IPS-18c (cell line): ENCODE measurements around the gene SLC35F3.
"Not testable (repeated sequence)": the region's sequence is repeated elsewhere in the genome, so short reads cannot be mapped to it uniquely, and the experiment has no call there.

Experiments used
- H3K4me3 ChIP-seq: 2 replicates; pipeline ENCODE4 v1.7.0; 2013; ENCODE audit warnings: low read depth, mild to moderate bottlenecking, low read length, moderate library complexity; ENCODE audit not compliant: insufficient read depth
- H3K9me3 ChIP-seq: one replicate; pipeline ENCODE4 v1.6.1; 2013; ENCODE audit warnings: mild to moderate bottlenecking, low read length, moderate library complexity; ENCODE audit not compliant: control insufficient read depth, insufficient read depth

Gene SLC35F3

DNA sequence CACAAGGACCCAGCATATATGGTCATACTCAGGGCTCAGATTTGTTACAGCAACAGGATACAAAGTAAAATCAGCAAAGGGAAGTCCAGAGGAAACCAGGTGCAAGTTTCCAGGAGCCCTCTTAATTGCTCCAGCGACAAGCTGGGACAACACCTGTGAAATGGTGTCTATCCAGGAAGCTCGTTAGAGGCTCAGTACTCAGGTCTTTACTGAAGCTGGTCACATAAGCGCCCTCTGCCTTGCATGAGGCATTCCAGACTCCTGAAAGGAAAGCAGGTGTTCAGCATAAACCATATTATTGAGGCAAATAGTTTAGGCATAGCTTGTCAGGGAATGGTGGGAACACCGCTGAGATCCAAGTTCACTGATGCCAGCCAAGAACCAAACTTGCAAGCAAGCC lies 231.0 kb downstream of the SLC35F3 start:
- no peaks in the 10 kb centered on the region for H3K9me3 ChIP-seq
- no peak overlapping the region for H3K4me3 ChIP-seq

DNA sequence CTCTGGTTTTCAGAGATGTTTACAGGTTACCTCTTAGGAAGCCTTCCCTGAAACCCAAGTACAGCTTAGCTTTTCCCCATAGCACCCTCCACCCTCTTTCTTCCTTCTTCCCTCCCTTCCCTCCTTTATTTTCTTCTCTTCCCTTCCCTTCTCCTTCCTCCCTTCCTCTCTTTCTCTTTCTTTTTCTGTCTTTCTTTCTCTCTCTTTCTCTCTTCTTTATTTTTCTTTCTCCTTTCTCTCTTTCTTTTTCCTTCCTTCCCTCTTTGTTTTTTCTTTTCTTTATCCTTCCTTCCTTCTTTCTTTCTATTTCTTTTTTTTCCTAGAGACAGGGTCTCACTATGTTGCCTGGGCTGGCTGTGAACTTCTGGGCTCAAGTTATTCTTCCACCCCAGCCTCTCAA lies 231.6 kb downstream of the SLC35F3 start:
- no peak overlapping the region for H3K4me3 ChIP-seq

DNA sequence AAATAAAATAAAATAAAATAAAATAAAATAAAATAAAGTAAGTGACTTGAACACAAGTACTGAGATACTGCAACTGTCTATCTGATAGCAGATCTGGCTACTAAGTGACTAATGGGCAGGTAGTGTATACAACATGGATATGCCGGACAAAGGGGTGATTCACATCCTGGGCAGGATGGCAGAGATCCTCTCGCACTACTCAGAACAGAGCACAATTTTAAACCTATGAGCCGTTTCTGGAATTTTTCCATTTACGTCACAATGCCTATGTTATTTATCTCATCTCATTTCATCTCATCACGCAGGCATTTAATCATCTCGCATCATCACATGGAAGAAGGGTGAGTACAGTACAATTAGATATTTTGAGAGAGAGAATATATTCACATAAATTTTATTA lies 235.5 kb downstream of the SLC35F3 start:
- no peaks in the 10 kb centered on the region for H3K9me3 ChIP-seq
- H3K4me3 ChIP-seq, result no peak overlapping the region

More for the DNA sequence above, 231.6 kb downstream of the SLC35F3 start:
- H3K9me3 ChIP-seq, result no peaks in the 10 kb centered on the region

DNA sequence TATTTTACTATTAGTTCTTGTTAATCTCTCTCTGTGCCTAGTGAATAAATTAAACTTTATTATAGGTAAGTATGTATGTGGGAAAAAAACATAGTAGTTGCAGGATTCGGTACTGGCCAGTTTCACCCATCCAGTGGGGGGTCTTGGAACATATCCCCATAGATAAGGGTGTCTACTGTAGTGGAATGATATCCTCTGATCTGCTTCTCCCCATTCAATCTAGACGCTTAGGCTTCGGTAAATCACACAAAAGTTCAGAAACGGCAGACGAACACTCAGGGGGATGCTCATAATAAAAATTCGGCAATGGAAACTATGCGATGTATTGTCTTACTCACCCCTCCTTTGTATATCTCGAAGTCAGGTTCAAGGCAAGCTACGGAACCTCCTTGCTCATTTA lies 235.9 kb downstream of the SLC35F3 start:
- no peaks in the 10 kb centered on the region for H3K9me3 ChIP-seq
- H3K4me3 ChIP-seq, result no peak overlapping the region

DNA sequence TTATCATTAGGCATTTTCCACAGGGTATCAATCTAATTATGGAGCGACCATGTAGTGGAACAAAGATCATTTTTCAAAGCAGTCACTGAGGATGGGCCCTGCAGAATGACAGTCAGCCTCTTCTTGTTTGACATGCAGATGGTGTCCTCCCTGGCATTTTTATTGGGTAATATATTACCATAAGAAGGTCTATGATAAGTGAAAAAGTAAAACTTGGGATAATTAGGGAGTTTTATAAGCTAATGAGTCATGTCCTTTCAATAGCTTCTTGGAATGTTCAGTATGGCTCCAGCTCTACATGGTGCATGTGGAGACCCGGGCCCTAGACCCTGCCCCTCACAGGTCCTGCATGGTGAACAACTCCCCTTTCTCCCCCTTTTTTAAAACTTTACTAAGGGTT lies 236.5 kb downstream of the SLC35F3 start:
- H3K9me3 ChIP-seq, result no peaks in the 10 kb centered on the region
- H3K4me3 ChIP-seq, result no peak overlapping the region

DNA sequence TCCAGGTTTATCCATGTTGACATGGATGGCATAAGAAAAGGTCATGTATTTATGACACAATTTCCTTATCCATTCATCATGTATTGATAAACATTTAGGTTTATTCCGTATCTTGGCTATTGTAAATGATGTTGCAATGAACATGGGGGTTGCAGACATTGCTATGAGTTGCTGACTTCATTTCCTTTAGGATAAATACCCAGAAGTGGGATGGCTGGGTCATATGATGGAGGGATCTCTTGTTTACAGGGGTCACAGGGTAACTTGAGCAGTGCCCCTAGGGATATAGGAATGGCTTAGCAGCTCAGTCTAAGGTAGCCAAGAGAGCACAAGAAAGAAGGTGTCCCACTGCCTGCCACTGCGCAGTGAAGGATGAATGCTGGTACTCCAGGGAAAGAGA lies 239.2 kb downstream of the SLC35F3 start:
- Histone ChIP-seq H3K4me3 (no peak overlapping the region), H3K9me3 (no peaks in the 10 kb centered on the region)

DNA sequence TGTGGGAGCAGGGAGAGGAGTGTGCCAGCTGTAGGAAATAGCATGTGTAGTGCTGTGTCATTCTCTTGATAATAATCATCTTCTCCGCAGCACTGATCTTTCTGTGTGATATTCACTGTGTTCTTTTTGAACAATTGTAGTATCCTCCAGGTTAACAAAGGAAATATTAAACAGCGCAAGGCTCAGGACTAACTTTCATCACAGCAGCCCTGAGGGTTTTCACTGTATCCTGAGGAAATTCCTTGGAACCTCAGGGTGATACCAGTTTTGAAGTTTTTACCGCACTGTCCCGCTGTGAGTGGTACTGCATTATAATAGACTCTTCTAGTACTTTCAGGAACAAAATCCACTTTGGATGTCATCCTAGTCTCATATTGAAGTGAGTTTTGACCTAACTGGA lies 240.4 kb downstream of the SLC35F3 start:
- H3K9me3 ChIP-seq, result no peaks in the 10 kb centered on the region
- H3K4me3 ChIP-seq, result no peak overlapping the region

DNA sequence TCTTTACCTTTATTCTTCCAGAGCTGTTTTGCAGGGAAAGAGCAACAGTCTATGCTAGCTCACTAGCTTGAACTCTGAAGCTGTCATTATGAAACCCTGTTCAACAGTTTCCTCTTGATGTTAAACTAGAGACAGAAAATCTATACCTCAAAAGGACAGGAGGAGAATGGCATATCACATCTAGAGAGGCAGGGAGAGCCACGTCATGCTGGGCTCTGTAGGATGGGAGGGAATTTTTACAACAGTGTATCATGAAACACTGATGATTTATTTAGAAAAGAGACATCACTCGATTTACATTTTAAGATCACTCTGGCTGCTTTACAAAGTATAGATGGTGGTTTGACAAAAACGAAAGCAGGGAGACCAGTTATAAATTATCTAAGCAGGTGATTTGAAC lies 243.9 kb downstream of the SLC35F3 start:
- no peak overlapping the region for H3K4me3 ChIP-seq

DNA sequence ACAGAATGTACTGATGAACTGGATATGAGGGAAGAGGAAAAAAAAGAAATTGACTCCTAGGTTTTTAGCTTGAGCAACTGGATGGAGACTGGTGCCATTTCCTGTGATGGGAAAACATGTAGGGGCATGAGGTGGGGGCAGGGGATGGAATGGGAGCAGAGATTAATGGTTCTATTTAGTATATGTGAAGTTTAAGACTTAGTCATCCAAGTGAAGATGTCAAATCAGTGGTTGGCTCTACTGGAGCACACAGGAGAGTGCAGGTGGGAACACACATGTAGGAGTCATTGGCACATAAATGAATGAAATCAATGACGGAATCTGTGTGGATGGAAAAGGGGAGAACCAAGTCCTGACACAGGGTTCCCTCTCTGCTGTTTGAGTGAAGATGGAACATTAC lies 244.3 kb downstream of the SLC35F3 start:
- Histone ChIP-seq H3K4me3 (no peak overlapping the region), H3K9me3 (no peaks in the 10 kb centered on the region)

More for the DNA sequence above, 243.9 kb downstream of the SLC35F3 start:
- H3K9me3 ChIP-seq, result no peaks in the 10 kb centered on the region

DNA sequence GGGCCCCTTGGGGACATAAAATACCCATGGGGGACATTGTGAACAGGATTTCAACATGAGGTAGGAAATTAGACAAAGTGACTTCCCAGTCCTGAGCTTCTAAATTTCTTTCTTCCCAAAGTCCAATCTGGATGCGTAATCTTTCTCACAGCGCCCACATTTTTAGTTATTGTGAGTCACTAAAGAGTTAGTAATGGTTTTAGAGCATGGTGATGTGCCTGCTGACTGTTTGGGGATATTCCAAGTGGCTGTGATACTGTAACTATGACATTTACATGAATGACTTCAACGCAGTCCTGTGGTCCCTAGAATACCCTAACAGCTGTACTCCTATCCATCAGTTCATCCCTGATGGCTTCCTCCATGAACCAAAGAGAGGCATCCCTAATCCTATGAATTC lies 244.7 kb downstream of the SLC35F3 start:
- Histone ChIP-seq H3K9me3 (no peaks in the 10 kb centered on the region), H3K4me3 (no peak overlapping the region)

DNA sequence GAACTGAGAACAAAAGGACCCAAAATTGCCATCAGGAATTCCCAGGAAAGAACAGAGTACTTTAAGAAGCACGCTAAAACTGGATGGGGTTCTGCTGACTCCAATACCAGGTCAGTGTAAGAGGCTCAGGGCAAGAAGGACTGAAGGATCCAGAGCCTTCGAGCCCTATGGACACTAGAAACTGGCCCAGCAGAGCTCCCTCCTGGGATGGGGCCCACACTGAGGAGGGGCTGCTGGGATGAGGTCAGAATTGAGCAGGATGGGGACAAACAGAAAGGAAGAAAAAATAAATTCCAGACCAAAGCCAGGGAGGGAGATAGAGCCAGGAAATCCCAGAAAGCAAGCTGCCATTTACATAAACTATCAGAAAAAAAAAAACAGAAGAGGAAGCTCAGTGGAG lies 246.4 kb downstream of the SLC35F3 start:
- Histone ChIP-seq H3K9me3 (no peaks in the 10 kb centered on the region), H3K4me3 (no peak overlapping the region)

DNA sequence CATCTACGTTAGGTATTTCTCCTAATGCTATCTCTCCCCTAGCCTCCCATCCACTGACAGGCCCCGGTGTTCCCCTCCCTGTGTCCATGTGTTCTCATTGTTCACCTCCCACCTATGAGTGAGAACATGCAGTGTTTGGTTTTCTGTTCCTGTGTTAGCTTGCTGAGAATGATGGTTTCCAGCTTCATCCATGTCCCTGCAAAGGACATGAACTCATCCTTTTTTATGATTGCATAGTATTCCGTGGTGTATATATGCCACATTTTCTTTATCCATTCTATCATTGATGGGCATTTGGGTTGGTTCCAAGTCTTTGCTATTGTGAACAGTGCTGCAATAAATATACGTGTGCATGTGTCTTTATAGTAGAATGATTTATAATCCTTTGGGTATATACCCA lies 247.9 kb downstream of the SLC35F3 start:
- H3K4me3 ChIP-seq, H3K9me3 ChIP-seq: not testable (repeated sequence)

DNA sequence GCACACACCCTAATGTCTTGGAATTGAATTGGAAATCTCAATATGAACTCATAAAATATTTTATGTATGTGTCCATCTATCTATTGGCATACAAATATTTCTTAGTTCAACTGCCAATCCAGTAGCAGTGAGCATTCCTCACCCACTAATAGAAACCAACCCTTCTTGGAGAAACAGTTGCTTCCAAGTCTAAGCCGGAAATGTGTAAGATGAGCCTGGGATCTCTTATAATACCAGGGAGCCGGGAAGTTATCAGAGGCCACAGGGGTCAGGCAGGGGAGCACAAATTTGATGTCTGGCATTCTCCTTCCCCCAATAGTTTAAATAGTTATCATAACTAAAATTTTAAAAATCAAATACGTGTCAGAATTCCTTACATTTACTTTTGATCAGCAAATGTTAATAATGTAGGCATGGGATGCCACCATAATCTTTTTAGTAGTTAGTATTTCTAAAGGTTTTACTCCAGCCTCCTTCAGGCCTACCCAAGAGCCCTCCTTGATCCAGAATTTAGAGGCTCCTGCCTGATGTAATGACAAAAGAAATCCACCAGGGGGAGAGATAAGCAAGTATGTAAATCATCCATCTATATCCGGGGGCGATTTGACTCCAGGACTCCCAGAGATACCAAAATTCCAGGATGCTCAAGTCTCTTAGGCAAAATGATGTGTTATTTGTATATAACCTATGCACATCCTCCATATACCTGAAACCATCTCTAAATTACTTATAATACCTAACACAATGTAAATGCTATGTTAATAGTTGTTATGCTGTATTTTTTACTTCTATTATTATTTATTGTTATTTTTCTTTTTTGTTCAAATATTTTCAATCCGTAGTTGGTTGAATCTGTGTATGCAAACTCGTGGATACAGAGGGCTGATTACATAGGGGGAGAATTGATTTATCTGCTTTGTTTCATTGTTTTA lies 250.1 kb downstream of the SLC35F3 start:
- H3K4me3 ChIP-seq, result no peak overlapping the region
- H3K9me3 ChIP-seq, result no peaks in the 10 kb centered on the region

DNA sequence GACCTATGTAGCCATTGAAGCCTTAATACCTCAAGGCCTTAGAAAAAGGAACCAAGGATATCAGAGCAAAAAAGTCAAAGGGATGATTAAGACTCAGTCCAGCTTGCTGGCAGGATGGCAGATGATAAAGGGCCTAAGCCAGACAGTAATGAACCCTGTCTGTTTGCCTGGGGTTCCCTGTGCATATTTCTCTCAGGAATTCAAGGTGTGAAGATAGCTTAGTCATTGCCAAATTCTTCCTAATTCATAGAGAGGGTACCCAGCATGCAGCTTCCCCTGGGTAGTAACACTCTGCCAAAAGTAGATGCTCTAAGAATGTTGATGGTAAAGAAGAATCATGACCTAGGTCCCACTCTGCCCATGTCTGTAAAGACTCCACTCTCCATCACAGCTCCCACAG lies 258.2 kb downstream of the SLC35F3 start:
- Histone ChIP-seq H3K4me3 (no peak overlapping the region), H3K9me3 (no peaks in the 10 kb centered on the region)

DNA sequence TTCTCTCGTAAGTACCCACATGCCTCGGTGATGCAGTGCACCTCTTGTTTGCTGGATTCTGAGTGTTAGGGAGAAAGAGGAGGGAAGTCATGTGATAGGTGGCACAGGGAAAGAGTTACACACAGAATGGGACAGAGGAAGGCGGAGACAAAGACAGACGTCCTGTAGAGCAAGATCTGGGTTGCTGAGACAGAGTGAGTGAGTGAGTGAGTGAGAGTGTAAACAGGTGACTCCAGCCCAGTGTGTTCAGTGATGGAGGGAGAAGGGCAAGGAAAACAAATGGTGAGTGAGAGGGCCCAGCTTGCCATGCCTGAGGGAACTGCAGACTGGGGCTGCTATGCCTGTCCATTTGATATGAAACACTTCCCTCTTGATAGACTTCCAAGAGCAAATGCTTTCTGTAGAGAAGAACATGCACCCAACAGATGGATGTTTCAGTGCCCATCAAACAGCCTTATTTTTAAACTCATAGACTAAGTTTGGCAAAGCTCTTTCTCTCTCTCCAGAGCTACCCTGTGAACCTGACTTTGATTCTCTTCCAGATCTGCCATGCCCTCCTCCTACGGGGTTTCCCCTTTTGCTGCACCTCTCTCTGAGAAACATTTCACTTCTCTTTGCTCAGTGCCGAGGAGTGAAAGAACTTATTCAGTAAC lies 258.9 kb downstream of the SLC35F3 start:
- no peak overlapping the region for H3K4me3 ChIP-seq
- H3K9me3 ChIP-seq, result no peaks in the 10 kb centered on the region

DNA sequence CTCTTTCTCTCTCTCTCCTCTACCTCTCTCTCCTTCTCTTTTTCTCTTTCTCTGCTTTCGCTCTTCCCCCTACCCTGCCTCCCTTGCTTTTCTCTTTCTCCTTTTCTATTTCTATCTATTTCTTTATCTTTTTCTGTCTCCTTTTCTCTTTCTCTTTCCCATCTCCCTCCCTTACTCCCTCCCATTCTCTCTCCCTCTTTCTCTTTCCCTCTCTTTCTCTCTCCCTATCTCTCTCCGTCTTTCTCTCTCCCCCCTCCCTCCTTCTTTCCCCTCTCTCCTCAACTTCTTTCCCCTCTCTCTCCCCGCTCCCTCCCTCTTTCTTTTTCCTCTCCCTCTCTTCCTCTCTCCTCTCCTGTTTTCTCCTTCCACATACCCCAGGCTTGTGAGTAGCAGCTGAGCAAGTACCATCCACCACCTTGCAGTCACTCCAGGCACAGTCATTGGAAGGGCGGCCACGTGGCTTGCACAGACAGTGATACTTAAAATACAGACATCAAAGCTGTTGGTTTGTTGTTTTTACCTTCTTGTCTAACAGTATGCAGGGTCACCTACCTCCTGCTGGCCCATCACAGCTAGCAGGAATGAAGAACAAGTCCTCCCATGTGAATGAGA lies 259.7 kb downstream of the SLC35F3 start:
- Histone ChIP-seq H3K9me3 (no peaks in the 10 kb centered on the region), H3K4me3 (no peak overlapping the region)

DNA sequence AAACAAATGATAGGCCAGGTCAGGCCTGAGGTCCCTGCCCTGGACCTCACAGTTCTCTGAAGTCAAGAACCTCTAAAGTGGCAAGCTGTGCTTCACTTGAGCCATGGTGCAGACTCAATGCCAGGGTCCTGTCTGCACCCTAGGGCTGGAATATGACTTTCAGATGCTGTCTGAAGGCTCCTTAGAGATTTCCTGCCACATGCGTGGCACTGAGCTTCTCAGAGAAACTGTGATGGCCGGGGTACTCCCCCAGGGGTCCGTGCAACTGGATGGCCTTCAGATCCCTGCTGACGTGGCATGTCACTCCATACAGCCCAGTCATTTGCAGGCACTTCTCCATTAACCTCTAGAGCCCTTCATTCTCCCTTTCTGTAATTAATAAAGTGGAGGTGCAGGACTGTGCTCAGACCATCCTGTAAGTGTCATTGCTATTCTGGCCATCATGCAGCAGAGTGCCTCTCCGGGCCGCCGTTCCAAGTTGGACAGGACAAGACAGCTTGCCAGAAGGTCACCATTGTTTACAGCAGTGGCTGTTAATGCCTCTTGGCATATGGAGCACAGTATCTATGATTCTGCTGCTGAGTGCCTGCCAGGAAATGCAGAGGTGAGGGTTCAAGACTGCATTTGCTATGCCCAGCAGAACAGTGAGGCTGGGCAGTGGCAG lies 263.7 kb downstream of the SLC35F3 start:
- Histone ChIP-seq H3K4me3 (no peak overlapping the region), H3K9me3 (no peaks in the 10 kb centered on the region)
